GM23248 (cell line): ENCODE results near the gene TAL1. TPM values are rescaled to one million over a fixed set of nuclear protein-coding genes. Genes with fewer than 3 reads are reported as not detected.

ENCODE experiments used
- DNase-seq: peaks from one replicate; pipeline ENCODE4 v3.0.0-alpha.2; 2015
- H2AFZ ChIP-seq: fragments of 200-600 bp; sonication (generic); 2 replicates; pipeline ENCODE4 v1.6.1; 2016; ENCODE audit warnings: antibody characterized with exemption
- H3F3A ChIP-seq: fragments of 200-600 bp; sonication (generic); 2 replicates; pipeline ENCODE4 v1.6.1; 2016; ENCODE audit warnings: mild to moderate bottlenecking, antibody characterized with exemption, mixed run types; ENCODE audit not compliant: insufficient read depth
- H3K27ac ChIP-seq: fragments of 200-600 bp; sonication (generic); 2 replicates; pipeline ENCODE4 v1.5.1; 2016; ENCODE audit warnings: mild to moderate bottlenecking
- H3K27me3 ChIP-seq: fragments of 200-600 bp; sonication (generic); replicated peaks from 2 replicates; pipeline ENCODE4 v1.6.1; 2016; ENCODE audit warnings: mild to moderate bottlenecking; ENCODE audit not compliant: insufficient read depth
- H3K36me3 ChIP-seq: fragments of 200-600 bp; sonication (generic); 2 replicates; pipeline ENCODE4 v1.6.1; 2016; ENCODE audit warnings: low read depth, mild to moderate bottlenecking
- H3K4me1 ChIP-seq: fragments of 200-600 bp; sonication (generic); 2 replicates; pipeline ENCODE4 v1.6.1; 2016; ENCODE audit warnings: mild to moderate bottlenecking; ENCODE audit not compliant: insufficient read depth
- H3K4me2 ChIP-seq: fragments of 200-600 bp; sonication (generic); one replicate; pipeline ENCODE4 v1.6.1; 2016; ENCODE audit warnings: mild to moderate bottlenecking; ENCODE audit not compliant: unreplicated experiment
- H3K4me3 ChIP-seq: fragments of 200-600 bp; sonication (generic); 2 replicates; pipeline ENCODE4 v1.5.1; 2016; ENCODE audit warnings: mild to moderate bottlenecking
- H3K79me2 ChIP-seq: fragments of 200-600 bp; sonication (generic); 2 replicates; pipeline ENCODE4 v1.6.1; 2016; ENCODE audit warnings: mild to moderate bottlenecking; ENCODE audit not compliant: insufficient read depth
- H3K9ac ChIP-seq: fragments of 200-600 bp; sonication (generic); 2 replicates; pipeline ENCODE4 v1.6.1; 2016; ENCODE audit warnings: mild to moderate bottlenecking
- H3K9me2 ChIP-seq: fragments of 200-600 bp; sonication (generic); 2 replicates; pipeline ENCODE4 v1.6.1; 2016; ENCODE audit warnings: mixed run types, mild to moderate bottlenecking, moderate library complexity; ENCODE audit not compliant: insufficient read depth
- H3K9me3 ChIP-seq: fragments of 200-600 bp; sonication (generic); one replicate; pipeline ENCODE4 v1.6.1; 2017; ENCODE audit warnings: low read depth
- H4K20me1 ChIP-seq: fragments of 200-600 bp; sonication (generic); 2 replicates; pipeline ENCODE4 v1.6.0; 2016; ENCODE audit not compliant: insufficient read depth
- EZH2 ChIP-seq: fragments of 200-600 bp; sonication (generic); IDR thresholded peaks from 2 replicates; pipeline ENCODE4 v1.6.1; 2018; ENCODE audit warnings: antibody characterized with exemption, mild to moderate bottlenecking; ENCODE audit not compliant: insufficient read depth, poor library complexity, severe bottlenecking
- EZH2phosphoT487 ChIP-seq: fragments of 200-600 bp; sonication (generic); IDR thresholded peaks from 2 replicates; pipeline ENCODE4 v1.6.1; 2018; ENCODE audit warnings: antibody characterized with exemption, moderate library complexity, mild to moderate bottlenecking, low read depth; ENCODE audit not compliant: insufficient read depth
- WGBS, 2 experiments: methylation state at CpG; one replicate each; pipeline ENCODE4 v1.1.6; 2015 to 2017; ENCODE audit warnings: low lambda C conversion rate in 2 of 2, low coverage in 1 of 2; ENCODE audit errors: missing lambda C conversion rate in 2 of 2; 5-methylcytosine and 5-hydroxymethylcytosine counted together
- in situ Hi-C: fragments of 300-500 bp; cut with MboI; formaldehyde crosslinking; loops from 2 replicates; pipeline ENCODE4 v1.15.0; 2020
- polyA plus RNA-seq: library from polyadenylated mRNA; unstranded; fragments of >200 nt; fragmentation: Nextera tagmentation; extraction: Ambion mirVana; gene quantifications from 2 replicates; pipeline ENCODE4 v1.2.1, GENCODE V29; 2016
- total RNA-seq: library from RNA; depleted of rRNA; stranded (reverse); fragments of >200 nt; shearing (Covaris generic); gene quantifications from 2 replicates; pipeline ENCODE4 v1.2.3, GENCODE V29; 2014

The TAL1 gene
- total and polyA plus RNA-seq, 2 experiments from 2014 or later, result not detected

DNA sequence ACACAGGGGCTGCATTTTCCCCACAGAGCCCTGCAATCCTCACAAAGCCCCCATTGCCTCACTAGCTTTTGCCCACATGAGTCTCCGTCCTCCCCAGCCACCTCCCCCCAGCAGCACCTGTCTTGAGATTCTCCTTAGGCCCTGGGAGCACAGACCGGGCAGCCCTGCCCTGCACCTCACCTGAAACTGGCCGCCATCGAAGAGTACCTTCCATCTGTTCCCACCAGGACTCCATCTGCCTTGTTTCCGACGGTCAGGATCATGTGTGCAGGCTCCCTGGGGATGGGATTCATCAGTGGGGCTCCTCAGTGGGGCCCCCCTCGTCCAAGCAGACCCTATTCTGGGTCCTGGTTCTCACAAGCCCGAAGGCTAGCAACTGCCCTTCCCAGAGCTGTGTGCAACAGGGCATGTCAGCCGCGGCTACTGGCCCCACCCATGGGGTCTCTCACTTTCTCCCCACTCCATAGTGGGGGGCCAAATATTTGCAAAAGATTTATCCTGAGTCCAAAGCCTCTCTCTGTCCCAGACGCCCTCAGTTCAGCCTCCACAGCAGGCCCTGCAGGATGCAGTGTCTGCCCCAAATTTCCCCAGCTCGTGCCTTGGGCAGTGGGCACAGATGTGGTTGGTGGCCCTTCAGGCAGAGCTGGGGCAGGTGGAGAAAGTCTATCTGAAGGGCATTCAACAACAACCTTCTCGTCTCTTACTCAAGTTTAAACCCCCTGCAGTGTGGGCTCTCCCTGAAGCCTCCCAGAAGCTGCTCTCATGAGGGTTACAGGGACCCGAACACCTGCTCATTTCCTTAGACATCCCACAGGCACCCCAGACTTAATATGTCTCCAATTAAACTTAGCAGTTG is 47.0 kb downstream of the TAL1 start:
- H3K27me3 ChIP-seq, result no peaks in the 10 kb centered on the region
- WGBS, 2 experiments, result 78 to 80% methylated on average over 14 of the region's 14 CpGs
- H3K9ac ChIP-seq, result no peak overlapping the region
- TF ChIP-seq EZH2 (no peak), EZH2phosphoT487 (no peak)
- no peak overlapping the region for H3K4me2 ChIP-seq
- no peak overlapping the region for H3K27ac ChIP-seq
- no peak overlapping the region for H3K4me3 ChIP-seq
- no peak overlapping the region for H2AFZ ChIP-seq
- no peaks in the 10 kb centered on the region for H3F3A ChIP-seq
- no peaks in the 10 kb centered on the region for H4K20me1 ChIP-seq
- in situ Hi-C loops, result loop anchor here (5.0 kb wide), 1 partner anchor 522 kb away; no protein-coding TSS in a partner anchor
- no peaks in the 10 kb centered on the region for H3K79me2 ChIP-seq
- no peaks in the 10 kb centered on the region for H3K4me1 ChIP-seq
- no peaks in the 10 kb centered on the region for H3K36me3 ChIP-seq
- no peaks in the 10 kb centered on the region for H3K9me3 ChIP-seq
- DNase-seq, result no peak
- H3K9me2 ChIP-seq, result no peaks in the 10 kb centered on the region

DNA sequence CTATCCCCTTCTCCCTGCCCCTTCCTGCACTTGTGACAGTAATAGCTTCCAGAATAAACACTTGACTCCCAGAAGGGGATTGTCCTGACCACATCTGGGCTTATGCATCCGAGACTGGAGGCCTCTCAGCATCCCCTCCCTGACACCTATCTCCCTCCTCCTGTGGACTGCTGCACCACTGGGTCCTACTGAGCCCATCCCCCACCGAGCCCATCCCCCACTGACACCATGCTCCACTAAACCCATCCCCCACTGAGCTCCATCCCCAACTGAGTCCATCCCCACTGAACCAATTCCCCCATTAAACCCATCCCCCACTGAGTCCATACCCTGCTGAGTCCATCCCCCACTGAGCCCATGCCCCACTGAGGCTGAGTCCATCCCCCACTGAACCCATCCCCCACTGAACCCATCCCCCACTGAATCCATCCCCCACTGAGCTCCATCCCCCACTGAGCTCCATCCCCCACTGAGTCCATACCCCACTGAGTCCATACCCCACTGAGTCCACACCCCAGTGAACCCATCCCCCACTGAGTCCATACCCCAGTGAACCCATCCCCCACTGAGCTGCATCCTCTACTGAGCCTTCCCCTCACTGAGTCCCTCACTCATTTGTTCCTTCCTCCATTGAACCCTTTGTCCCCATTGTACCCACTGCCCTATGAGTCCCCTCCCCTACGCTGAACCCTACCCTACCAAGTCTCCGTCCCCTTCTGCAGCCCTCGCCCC is 47.8 kb downstream of the TAL1 start:
- Histone ChIP-seq H3K9me3 (no peaks in the 10 kb centered on the region), H3K79me2 (no peaks in the 10 kb centered on the region), H3K9me2 (no peaks in the 10 kb centered on the region), H3K36me3 (no peaks in the 10 kb centered on the region), H3K4me1 (no peaks in the 10 kb centered on the region), H3K4me3 (no peak overlapping the region), H3F3A (0 out of 2 replicates have a peak, but pooled peaks cover 3% of the 10 kb centered on the region), H3K4me2 (no peak overlapping the region), H3K27me3 (no peaks in the 10 kb centered on the region), H3K9ac (no peak overlapping the region), H3K27ac (no peak overlapping the region), H4K20me1 (no peaks in the 10 kb centered on the region), H2AFZ (no peak overlapping the region)
- in situ Hi-C loops, result no loop called here
- DNase-seq, result peak; percentile 48
- WGBS, 2 experiments, result 45 to 50% methylated on average over 5 of the region's 5 CpGs
- TF ChIP-seq EZH2phosphoT487, result no peak
- no peak for TF ChIP-seq EZH2

DNA sequence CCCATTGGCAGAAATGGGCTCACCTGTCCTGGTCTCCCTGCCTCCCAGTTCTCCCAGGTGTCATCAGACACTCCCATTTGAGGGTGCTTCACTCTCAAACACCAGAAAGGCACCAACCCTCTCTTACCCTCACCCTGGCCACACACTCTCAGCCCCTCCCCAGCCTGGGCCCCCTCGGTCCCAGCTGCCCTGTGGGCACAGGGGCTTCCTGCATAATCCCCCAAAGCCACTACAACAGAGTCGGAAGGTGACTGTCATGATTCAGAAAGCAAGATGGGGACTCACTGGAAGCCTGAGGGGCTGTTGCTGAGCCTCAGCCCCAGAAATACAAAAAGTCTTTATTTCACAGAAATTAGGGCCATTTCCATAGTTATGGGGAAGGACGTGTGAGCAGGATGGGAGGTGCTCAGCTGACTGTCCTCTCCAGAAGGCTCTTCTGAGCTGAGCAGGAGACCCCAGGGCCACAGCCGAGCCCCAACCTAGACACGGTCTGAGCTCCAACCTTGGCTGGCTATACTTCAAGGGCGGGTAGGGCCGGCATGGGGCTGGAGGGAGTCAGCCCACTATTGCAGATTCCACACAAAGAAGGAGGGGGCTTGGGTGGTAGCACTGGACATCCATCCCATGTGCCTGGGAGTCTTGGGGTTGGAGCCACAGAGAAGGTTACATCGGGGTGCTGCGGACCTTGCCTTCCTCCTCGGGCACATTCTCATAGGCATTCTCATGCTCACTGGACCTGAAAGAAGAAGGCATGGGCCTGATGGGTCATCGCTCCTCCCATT is 48.5 kb downstream of the TAL1 start:
- 52 to 56% methylated on average over 9 to 11 of the region's 11 CpGs for WGBS, 2 experiments
- H3K27me3 ChIP-seq, result no peaks in the 10 kb centered on the region
- in situ Hi-C loops, result no loop called here

DNA sequence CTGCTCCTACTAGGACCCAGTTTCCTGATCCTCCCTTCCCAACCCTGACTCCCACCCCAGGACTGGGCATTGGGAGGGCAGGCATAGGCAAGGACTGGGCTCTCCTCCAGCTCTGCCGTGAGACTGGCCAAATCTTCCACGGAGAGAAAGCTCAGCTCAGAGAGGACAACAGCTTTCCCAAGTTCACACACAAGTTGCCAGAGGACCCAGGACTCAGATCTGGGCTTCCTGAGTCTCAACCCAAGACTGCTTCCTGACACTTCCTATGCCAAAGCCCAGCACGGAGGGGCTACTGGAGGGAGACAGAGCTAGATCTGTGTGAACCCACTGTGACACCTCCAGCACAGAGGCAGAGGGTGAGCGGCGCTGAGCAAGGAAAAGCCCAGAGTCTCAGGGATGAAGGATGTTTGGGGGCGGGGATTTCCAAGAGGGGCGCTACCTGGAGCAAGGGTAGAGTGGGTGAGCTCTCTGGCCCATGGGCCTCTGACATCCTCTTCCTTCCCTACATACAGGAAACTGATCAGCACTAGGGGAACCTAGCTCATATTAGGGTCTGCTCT is 49.3 kb downstream of the TAL1 start:
- Histone ChIP-seq H2AFZ (no peak overlapping the region), H3K27me3 (no peaks in the 10 kb centered on the region), H3K27ac (no peak overlapping the region), H3K4me3 (no peak overlapping the region), H3K36me3 (no peaks in the 10 kb centered on the region), H3K79me2 (no peaks in the 10 kb centered on the region), H3F3A (0 out of 2 replicates have a peak, but pooled peaks cover 3% of the 10 kb centered on the region), H3K4me1 (no peaks in the 10 kb centered on the region), H3K4me2 (no peak overlapping the region), H4K20me1 (no peaks in the 10 kb centered on the region), H3K9ac (no peak overlapping the region), H3K9me2 (no peaks in the 10 kb centered on the region), H3K9me3 (no peaks in the 10 kb centered on the region)
- in situ Hi-C loops, result no loop called here
- WGBS, 2 experiments, result 57 to 64% methylated on average over 7 of the region's 7 CpGs
- no peak for TF ChIP-seq EZH2
- TF ChIP-seq EZH2phosphoT487, result no peak
- no peak for DNase-seq

More for the DNA sequence above, 48.5 kb downstream of the TAL1 start:
- no peaks in the 10 kb centered on the region for H3K9me3 ChIP-seq
- no peak for TF ChIP-seq EZH2phosphoT487
- no peak for TF ChIP-seq EZH2
- DNase-seq, result no peak
- H3K4me1 ChIP-seq, result no peaks in the 10 kb centered on the region
- 0 out of 2 replicates have a peak, but pooled peaks cover 3% of the 10 kb centered on the region for H3F3A ChIP-seq
- H3K4me3 ChIP-seq, result no peak overlapping the region
- H3K4me2 ChIP-seq, result no peak overlapping the region
- no peaks in the 10 kb centered on the region for H3K79me2 ChIP-seq
- no peaks in the 10 kb centered on the region for H4K20me1 ChIP-seq
- H3K9ac ChIP-seq, result no peak overlapping the region
- no peak overlapping the region for H2AFZ ChIP-seq
- H3K36me3 ChIP-seq, result no peaks in the 10 kb centered on the region
- no peak overlapping the region for H3K27ac ChIP-seq
- H3K9me2 ChIP-seq, result no peaks in the 10 kb centered on the region
